GM23248 (cell line): ENCODE results near the gene PPP1R26. TPM values are rescaled to one million over a fixed set of nuclear protein-coding genes. Genes with fewer than 3 reads are reported as not detected.
"Not testable (repeated sequence)": the region's sequence is repeated elsewhere in the genome, so short reads cannot be mapped to it uniquely, and the experiment has no call there.

Experiments used
- DNase-seq: peaks from one replicate; pipeline ENCODE4 v3.0.0-alpha.2; 2015
- H2AFZ ChIP-seq: fragments of 200-600 bp; sonication (generic); 2 replicates; pipeline ENCODE4 v1.6.1; 2016; ENCODE audit warnings: antibody characterized with exemption
- H3F3A ChIP-seq: fragments of 200-600 bp; sonication (generic); 2 replicates; pipeline ENCODE4 v1.6.1; 2016; ENCODE audit warnings: mild to moderate bottlenecking, antibody characterized with exemption, mixed run types; ENCODE audit not compliant: insufficient read depth
- H3K27ac ChIP-seq: fragments of 200-600 bp; sonication (generic); 2 replicates; pipeline ENCODE4 v1.5.1; 2016; ENCODE audit warnings: mild to moderate bottlenecking
- H3K27me3 ChIP-seq: fragments of 200-600 bp; sonication (generic); replicated peaks from 2 replicates; pipeline ENCODE4 v1.6.1; 2016; ENCODE audit warnings: mild to moderate bottlenecking; ENCODE audit not compliant: insufficient read depth
- H3K36me3 ChIP-seq: fragments of 200-600 bp; sonication (generic); 2 replicates; pipeline ENCODE4 v1.6.1; 2016; ENCODE audit warnings: low read depth, mild to moderate bottlenecking
- H3K4me1 ChIP-seq: fragments of 200-600 bp; sonication (generic); 2 replicates; pipeline ENCODE4 v1.6.1; 2016; ENCODE audit warnings: mild to moderate bottlenecking; ENCODE audit not compliant: insufficient read depth
- H3K4me2 ChIP-seq: fragments of 200-600 bp; sonication (generic); one replicate; pipeline ENCODE4 v1.6.1; 2016; ENCODE audit warnings: mild to moderate bottlenecking; ENCODE audit not compliant: unreplicated experiment
- H3K4me3 ChIP-seq: fragments of 200-600 bp; sonication (generic); 2 replicates; pipeline ENCODE4 v1.5.1; 2016; ENCODE audit warnings: mild to moderate bottlenecking
- H3K79me2 ChIP-seq: fragments of 200-600 bp; sonication (generic); 2 replicates; pipeline ENCODE4 v1.6.1; 2016; ENCODE audit warnings: mild to moderate bottlenecking; ENCODE audit not compliant: insufficient read depth
- H3K9ac ChIP-seq: fragments of 200-600 bp; sonication (generic); 2 replicates; pipeline ENCODE4 v1.6.1; 2016; ENCODE audit warnings: mild to moderate bottlenecking
- H3K9me2 ChIP-seq: fragments of 200-600 bp; sonication (generic); 2 replicates; pipeline ENCODE4 v1.6.1; 2016; ENCODE audit warnings: mixed run types, mild to moderate bottlenecking, moderate library complexity; ENCODE audit not compliant: insufficient read depth
- H3K9me3 ChIP-seq: fragments of 200-600 bp; sonication (generic); one replicate; pipeline ENCODE4 v1.6.1; 2017; ENCODE audit warnings: low read depth
- H4K20me1 ChIP-seq: fragments of 200-600 bp; sonication (generic); 2 replicates; pipeline ENCODE4 v1.6.0; 2016; ENCODE audit not compliant: insufficient read depth
- EZH2 ChIP-seq: fragments of 200-600 bp; sonication (generic); IDR thresholded peaks from 2 replicates; pipeline ENCODE4 v1.6.1; 2018; ENCODE audit warnings: antibody characterized with exemption, mild to moderate bottlenecking; ENCODE audit not compliant: insufficient read depth, poor library complexity, severe bottlenecking
- EZH2phosphoT487 ChIP-seq: fragments of 200-600 bp; sonication (generic); IDR thresholded peaks from 2 replicates; pipeline ENCODE4 v1.6.1; 2018; ENCODE audit warnings: antibody characterized with exemption, moderate library complexity, mild to moderate bottlenecking, low read depth; ENCODE audit not compliant: insufficient read depth
- WGBS, 2 experiments: methylation state at CpG; one replicate each; pipeline ENCODE4 v1.1.6; 2015 to 2017; ENCODE audit warnings: low lambda C conversion rate in 2 of 2, low coverage in 1 of 2; ENCODE audit errors: missing lambda C conversion rate in 2 of 2; 5-methylcytosine and 5-hydroxymethylcytosine counted together
- in situ Hi-C: fragments of 300-500 bp; cut with MboI; formaldehyde crosslinking; loops from 2 replicates; pipeline ENCODE4 v1.15.0; 2020
- polyA plus RNA-seq: library from polyadenylated mRNA; unstranded; fragments of >200 nt; fragmentation: Nextera tagmentation; extraction: Ambion mirVana; gene quantifications from 2 replicates; pipeline ENCODE4 v1.2.1, GENCODE V29; 2016
- total RNA-seq: library from RNA; depleted of rRNA; stranded (reverse); fragments of >200 nt; shearing (Covaris generic); gene quantifications from 2 replicates; pipeline ENCODE4 v1.2.3, GENCODE V29; 2014

PPP1R26 gene
- total and polyA plus RNA-seq, 2 experiments from 2014 or later = 2.2 to 13.4 TPM

DNA sequence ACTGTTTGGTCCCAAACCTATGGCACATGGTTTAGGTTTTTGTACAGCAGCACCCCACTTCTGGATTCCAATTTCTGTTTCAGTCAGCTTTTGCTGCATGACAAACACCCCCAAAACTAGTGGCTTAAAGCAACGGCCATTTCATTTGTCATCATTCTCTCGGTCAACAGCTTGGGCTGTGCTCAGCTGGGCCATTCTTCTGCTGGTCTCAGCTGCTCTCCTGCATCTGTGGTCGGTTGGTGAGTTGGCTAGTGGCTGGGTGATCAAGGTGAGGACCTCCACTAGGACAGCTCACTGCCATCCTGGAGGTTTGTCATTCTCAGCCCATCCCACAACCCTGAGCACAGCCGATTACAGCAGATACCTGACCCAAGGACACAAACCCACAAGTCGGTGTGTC, 24.8 kb upstream of the PPP1R26 start:
- WGBS, 2 experiments = 89 to 91% methylated on average over 5 of the region's 5 CpGs
- Histone ChIP-seq H3K36me3 (no peaks in the 10 kb centered on the region), H3F3A (no peaks in the 10 kb centered on the region), H3K9me3 (no peaks in the 10 kb centered on the region), H3K27me3 (0 out of 2 replicates have a peak, but pooled peaks cover 4% of the 10 kb centered on the region), H3K79me2 (no peaks in the 10 kb centered on the region), H3K4me1 (no peaks in the 10 kb centered on the region), H3K4me3 (no peak overlapping the region), H4K20me1 (no peaks in the 10 kb centered on the region), H3K9me2 (no peaks in the 10 kb centered on the region), H3K27ac (no peak overlapping the region), H2AFZ (no peak overlapping the region), H3K4me2 (no peak overlapping the region), H3K9ac (no peak overlapping the region)
- no peak for DNase-seq
- TF ChIP-seq EZH2 = no peak
- no peak for TF ChIP-seq EZH2phosphoT487
- in situ Hi-C loops = no loop called here

DNA sequence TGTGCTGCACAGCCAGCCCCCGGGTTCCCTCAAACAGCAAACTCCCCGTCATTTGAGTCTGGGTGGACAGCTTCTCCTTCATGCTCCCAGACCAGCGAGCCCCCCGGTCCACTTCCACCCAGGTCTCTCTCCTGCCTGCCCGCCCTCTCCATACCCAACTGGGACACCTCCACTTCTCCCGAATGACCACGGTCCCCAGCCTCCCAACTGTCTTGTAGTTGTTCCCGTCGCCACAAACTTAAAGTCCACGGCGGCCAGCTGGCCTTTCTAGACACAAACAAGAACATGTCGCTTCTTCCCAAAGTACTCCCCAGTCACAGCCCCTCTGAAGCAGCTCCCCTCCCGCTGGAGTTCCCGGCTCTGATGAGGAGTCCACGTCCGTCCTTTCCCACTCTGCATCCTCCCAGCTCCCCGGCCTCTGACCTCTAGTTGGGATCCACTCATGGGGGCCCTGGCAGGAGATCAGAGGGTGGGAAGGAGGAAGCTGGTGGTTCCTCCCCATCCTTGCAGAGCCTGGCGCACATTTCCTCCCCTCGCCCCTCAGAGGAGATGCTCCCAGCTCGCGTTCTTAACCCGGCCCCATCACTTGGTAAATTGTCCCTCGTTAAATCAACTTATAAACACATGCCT, 24.1 kb upstream of the PPP1R26 start:
- TF ChIP-seq EZH2 = no peak
- no peak for TF ChIP-seq EZH2phosphoT487
- Histone ChIP-seq H3K9me3 (no peaks in the 10 kb centered on the region), H3K9me2 (no peaks in the 10 kb centered on the region), H3K4me1 (no peaks in the 10 kb centered on the region), H3K79me2 (no peaks in the 10 kb centered on the region), H3K27ac (no peak overlapping the region), H4K20me1 (no peaks in the 10 kb centered on the region), H3F3A (no peaks in the 10 kb centered on the region), H3K36me3 (no peaks in the 10 kb centered on the region), H2AFZ (no peak overlapping the region), H3K27me3 (0 out of 2 replicates have a peak, but pooled peaks cover 4% of the 10 kb centered on the region), H3K4me2 (no peak overlapping the region), H3K9ac (no peak overlapping the region), H3K4me3 (no peak overlapping the region)
- no peak for DNase-seq
- in situ Hi-C loops = no loop called here
- WGBS, 2 experiments = 80 to 82% methylated on average over 23 of the region's 23 CpGs

DNA sequence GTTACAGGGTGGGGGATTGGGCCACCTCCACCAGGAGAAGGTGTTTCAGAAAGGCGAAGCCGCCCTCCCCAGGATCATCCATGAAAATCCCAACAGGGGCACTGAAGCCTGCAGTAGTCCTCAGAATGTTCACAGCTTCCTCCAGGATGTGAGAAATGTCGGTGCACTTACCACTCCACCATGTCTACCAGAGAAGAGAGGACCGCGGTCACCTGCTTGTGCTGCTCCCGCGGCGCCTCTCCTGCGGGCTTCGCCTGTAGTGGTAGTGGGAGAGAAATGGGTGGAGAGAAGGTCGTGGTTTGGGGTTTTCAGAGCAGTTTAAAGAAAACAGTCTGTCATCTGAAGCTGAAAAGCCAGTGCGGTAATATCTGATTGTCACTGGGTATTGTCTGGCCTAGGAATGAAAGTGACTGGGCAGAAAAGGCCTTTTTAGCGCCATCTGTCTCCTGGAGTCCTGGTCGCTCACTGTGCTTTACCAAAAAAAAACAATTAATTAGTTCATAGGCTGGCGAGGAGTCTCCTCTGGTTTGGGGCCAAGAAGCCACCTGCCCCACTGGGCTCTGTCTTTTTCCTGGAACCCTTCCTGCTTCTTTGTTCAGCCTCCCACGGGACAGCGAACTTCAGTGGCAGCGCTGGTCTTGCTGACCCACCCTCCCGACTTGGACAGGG, 23.0 kb upstream of the PPP1R26 start:
- WGBS, 2 experiments = 82 to 88% methylated on average over 17 to 19 of the region's 19 CpGs
- no peak overlapping the region for H3K4me2 ChIP-seq
- H3K4me1 ChIP-seq = no peaks in the 10 kb centered on the region
- H3F3A ChIP-seq = no peaks in the 10 kb centered on the region
- TF ChIP-seq EZH2 = no peak
- no peak for TF ChIP-seq EZH2phosphoT487
- H3K27me3 ChIP-seq = 0 out of 2 replicates have a peak, but pooled peaks cover 4% of the 10 kb centered on the region
- no peaks in the 10 kb centered on the region for H3K9me3 ChIP-seq
- no peak overlapping the region for H3K4me3 ChIP-seq
- H3K27ac ChIP-seq = no peak overlapping the region
- in situ Hi-C loops = no loop called here
- H4K20me1 ChIP-seq = no peaks in the 10 kb centered on the region
- no peak for DNase-seq
- no peaks in the 10 kb centered on the region for H3K36me3 ChIP-seq
- no peaks in the 10 kb centered on the region for H3K9me2 ChIP-seq
- no peak overlapping the region for H3K9ac ChIP-seq
- no peak overlapping the region for H2AFZ ChIP-seq
- no peaks in the 10 kb centered on the region for H3K79me2 ChIP-seq

DNA sequence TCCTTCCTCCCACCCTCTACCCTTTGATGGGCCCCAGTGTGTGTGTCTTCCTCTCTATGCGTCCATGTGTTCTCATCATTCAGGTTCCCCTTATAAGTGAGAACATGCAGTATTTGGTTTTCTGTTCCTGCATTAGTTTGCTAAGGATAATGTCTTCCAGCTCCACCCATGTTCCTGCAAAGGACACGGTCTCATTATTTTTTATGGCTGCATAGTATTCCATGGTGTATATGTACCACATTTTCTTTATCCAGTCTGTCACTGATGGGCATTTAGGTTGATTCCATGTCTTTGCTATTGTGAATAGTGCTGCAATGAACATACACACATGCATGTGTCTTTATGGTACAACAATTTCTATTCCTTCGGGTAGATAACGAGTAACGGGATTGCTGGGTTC, 21.1 kb upstream of the PPP1R26 start:
- H3K4me2 ChIP-seq, DNase-seq, H3F3A ChIP-seq, H3K9ac ChIP-seq, in situ Hi-C loops, H3K27ac ChIP-seq, H3K4me3 ChIP-seq, H4K20me1 ChIP-seq, H2AFZ ChIP-seq, H3K79me2 ChIP-seq, H3K9me3 ChIP-seq, H3K36me3 ChIP-seq, H3K9me2 ChIP-seq, H3K27me3 ChIP-seq: not testable (repeated sequence)
- 97 to 98% methylated on average over 5 of the region's 5 CpGs for WGBS, 2 experiments
- peaks cover 11% of the 10 kb centered on the region for H3K4me1 ChIP-seq
